Stimulated activated CD4-positive, alpha-beta T cell treated with anti-CD3 and anti-CD28 coated beads, Interleukin-1b, Interleukin-23, amount 100 ng/mL, for 4 hours (primary cell): ENCODE data around the gene FETUB.
"Not testable (repeated sequence)": the region's sequence is repeated elsewhere in the genome, so short reads cannot be mapped to it uniquely, and the experiment has no call there.

ENCODE experiments used
- DNase-seq, 2 donors: peaks; one replicate each; pipeline ENCODE4 v3.0.0-alpha.2; 2020; ENCODE audit warnings: low read depth in 2 of 2

The FETUB gene

DNA sequence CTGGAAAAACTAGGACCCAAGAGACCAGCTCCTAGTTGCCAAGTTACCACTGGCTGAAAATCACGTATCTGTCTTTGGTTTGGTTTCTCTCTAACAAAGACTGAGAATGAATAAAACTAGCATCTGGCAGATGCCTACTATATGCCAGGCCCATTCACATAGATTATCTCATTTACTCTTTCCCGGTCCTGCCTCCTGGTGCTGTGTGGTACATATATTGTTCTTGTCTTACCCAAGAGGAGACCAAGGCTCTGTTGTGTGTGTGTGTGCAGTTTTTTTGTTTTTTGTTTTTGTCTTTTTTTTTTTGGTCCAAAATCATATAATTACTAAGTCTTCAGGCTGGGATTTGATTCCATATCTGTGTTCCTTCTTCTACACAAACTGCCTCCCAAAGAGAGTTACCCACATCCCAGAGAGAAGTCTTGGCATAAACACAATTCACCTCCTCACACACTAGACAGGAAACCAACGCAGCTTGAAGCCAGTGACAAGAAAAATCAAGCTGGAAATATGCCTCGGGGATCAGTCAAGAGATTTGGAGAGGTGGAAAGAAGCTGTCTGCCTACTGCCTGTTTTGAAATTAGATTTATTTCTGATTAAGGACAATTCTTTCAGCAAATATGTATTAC, 26.4 kb upstream of the FETUB start:
- DNase-seq = no peak

DNA sequence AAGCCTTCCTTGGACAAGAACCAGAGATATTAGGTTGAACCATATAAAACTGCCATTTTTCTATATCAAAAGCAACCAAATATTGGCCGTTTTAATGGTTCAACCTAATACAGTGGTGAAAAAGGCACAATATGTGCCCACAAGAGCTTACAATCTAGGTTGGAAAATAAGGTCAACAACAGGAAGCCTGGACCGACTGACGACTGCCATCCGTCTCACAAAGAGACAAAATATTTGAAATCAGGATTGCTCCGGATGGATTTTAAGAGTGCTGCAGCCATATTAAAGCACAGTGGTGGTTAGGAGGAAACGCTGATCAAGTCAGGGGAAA, 26.0 kb upstream of the FETUB start:
- no peak for DNase-seq

DNA sequence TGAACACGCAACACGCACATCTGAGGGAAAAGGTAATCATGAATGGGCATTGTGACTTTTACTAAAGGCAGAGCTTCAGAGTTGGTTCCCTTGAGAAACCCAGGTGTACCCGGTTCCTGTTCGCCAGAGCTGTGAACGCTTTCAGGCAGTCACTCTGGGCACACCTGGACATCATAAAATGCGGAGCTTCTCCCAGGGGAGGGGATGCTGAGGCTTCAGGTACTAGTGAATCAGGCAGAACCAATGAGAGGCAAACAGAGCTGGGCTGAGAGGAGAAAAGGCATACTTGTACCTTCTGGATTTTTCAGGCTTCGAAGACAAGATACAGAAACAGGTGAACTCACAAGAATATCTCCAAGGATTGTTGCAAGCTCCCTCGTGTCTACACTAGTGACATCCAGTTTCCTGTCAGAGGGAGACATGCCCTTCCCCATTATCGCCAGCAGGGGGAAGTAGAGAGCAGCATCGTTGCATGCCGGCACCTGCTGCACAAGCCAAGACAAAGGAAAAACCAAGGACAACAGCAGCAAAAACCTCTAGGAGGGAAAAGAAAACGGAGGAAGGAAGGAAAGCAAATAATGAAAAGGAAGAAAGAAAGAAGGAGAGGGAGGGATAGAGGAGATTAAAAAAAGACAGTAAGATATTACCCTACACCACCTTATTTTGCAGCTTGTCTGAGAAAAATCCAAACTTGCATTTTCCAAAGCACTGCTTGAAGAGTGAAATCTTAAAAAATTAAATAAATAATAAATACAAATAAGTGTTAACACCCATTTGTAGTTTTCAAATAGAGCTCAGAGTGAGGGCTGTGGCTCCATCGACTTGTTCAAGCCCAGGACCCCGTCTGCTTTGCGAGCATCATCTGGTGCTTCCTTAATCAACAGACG, 25.4 kb upstream of the FETUB start:
- peak; percentile 63 to 73 for DNase-seq

DNA sequence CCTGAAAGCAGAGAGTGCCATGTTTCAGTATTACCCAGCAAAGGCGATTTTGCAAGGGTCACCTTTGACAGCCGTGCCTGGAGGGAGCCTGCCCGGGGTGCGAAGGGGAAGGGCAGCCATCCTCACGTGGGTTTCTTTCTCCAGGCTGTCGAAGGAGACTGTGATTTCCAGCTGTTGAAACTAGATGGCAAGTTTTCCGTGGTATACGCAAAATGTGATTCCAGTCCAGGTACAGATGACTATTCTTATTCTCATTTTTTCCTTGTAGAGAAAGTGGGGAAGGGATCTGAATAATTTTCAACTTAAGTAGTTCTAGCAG, 23.9 kb upstream of the FETUB start:
- no peak for DNase-seq

DNA sequence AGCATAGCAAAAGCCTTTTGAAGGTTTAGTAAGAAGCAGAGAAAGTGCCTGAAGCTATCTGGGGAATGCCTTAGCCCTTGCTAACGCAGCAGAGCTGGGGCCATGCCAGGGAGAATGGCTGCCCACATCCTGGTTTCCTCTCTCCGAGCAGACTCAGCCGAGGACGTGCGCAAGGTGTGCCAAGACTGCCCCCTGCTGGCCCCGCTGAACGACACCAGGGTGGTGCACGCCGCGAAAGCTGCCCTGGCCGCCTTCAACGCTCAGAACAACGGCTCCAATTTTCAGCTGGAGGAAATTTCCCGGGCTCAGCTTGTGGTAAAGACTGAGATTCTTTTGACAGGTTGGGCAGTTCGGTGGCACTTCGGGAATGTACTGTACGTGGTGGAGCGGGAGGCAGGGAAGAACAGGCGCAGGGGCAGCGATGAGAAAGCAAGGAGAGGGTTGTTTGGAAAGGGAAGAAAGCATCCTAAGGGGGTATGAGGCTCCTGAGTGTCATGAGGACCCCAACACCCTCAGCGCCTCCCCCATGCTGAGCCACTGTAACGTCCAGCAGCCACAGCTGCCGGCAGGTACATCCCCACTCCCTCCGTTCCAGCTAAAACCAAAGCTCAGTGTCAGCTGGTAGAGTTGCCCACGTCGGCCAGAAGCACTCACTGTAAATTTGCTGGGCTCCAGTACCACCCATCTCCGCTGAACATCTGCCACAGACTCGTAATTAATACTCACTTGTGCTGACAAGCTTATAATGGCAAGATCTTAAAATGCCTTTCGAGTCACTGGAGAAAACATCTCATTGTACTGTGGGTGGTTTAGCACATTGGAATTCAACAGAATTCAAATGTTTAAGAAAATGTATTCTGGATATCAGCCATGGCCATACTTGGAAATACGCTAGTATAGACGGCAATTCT, 22.9 kb upstream of the FETUB start:
- DNase-seq = peak; percentile 77

DNA sequence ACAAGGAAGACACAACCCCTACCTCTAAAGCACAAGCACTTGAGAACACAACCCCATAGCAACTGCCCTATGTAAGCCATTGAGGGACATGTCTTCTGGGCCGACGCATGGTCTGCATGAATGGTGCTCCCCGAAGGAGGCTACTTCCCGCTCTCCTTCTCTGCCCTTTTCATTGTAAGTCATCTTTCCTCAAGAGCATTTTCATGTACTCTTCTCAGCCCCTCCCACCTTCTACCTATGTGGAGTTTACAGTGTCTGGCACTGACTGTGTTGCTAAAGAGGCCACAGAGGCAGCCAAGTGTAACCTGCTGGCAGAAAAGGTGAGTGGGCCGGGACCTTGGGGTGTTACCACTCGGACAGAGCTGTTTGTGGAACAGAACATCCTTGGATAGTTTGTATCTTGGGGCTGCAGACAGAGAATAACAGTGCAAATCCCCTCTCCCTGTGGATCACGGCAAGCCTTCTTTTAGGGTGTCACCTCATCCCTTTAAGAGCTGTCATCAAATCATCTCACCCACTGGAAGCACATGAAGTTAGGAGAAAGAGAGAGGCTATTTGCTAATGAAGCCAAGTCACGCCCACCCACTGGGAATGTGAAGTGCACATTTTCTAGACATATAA, 21.8 kb upstream of the FETUB start:
- no peak for DNase-seq

DNA sequence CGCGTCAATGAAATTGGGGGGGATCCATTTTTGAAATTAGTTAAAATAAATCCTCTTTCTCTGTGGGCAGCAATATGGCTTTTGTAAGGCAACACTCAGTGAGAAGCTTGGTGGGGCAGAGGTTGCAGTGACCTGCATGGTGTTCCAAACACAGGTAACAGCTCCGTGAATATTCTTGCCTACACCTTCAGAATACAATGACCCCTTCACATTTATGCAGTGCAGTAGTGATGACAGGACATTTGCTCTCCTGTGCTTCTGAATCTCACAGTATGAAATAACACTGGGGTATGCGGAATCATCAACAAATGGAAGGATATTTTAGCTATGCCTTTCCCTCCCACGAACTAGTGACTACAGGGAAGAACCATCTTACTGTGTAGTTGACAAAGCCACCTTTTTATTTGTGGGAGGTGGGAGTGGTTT, 20.4 kb upstream of the FETUB start:
- DNase-seq = no peak

DNA sequence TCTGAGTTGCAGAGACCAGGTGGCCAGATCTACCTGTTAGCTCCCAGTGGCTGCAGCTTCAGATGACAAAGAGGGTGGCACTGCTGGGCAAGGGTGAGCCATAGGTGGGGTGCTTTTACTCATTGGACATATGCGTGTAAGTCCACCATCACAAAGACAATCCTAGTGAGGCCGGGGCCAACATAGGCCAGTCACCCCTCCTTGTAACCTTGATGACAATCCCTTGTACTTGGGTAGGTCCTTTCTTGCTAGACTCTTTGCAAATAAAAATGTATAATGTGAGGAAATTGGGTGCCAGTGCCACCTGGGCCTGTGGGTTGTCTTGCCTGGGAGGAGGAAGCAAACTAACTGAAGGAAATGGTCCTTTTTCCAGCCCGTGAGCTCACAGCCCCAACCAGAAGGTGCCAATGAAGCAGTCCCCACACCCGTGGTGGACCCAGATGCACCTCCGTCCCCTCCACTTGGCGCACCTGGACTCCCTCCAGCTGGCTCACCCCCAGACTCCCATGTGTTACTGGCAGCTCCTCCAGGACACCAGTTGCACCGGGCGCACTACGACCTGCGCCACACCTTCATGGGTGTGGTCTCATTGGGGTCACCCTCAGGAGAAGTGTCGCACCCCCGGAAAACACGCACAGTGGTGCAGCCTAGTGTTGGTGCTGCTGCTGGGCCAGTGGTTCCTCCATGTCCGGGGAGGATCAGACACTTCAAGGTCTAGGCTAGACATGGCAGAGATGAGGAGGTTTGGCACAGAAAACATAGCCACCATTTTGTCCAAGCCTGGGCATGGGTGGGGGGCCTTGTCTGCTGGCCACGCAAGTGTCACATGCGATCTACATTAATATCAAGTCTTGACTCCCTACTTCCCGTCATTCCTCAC, 19.7 kb upstream of the FETUB start:
- DNase-seq = no peak

DNA sequence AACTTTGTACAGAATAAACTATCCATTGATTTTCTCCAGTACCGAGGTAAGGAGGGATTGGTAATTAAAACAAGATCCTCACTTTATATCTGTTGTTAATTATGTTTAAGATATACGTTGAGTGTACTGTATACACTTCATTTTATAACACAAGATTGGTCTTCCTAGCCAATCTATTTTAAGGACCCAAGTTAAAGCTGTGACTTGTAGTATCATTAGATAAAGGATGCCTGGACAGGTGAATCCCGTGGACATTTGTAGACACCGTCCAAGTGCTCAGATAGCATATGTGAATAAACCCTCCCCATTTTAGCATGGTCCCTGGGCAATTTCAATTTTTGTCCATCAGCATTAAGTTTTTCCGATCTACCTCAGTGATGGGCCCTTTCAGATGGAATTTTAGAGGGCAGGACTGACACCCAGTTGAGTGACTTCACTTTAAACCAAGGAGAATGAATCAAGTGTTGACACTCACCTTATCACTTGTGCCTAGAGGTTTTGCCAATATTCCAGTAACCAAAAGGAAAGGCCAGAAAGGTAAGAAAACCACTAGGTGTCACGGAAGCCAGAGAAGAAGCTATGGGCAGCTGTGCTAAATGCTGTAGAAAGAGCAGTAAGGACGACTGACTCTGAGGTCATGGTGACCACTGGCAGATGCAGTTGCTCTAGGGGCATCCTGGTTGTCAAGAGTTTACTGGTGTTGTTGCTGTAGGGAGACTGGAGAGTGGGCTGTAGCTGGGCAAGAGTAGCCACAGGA, 18.1 kb upstream of the FETUB start:
- no peak for DNase-seq

DNA sequence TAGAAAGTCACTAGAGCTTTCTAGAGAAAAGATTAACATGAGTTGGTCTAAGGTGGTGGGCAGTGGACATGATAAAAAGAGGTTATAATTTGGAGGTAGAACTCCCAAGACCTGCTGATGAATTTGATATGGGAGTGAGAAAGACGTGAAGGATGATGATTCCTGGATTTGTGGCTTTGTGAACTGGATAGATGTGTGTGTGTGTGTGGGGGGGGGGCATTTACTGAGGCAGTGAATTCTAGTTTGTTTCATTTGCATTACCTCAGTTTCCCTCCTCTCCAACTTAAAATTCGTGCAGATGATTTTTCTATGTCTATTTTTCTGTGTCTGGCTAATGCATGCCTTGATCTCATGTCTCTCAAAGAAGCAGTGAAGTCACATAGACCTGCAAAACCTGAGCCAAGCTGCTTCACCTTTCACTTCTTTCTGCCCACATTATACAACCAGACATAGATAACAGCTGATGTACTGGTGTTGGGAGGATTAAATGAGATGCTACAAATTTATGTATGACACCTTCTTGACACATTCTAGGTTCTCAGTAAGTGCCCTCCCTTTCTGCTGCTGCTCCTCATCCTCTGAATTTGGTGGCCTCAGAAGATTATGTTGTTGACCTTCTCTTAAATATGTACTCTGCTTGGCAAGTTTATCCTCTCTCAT, 17.4 kb upstream of the FETUB start:
- no peak for DNase-seq

DNA sequence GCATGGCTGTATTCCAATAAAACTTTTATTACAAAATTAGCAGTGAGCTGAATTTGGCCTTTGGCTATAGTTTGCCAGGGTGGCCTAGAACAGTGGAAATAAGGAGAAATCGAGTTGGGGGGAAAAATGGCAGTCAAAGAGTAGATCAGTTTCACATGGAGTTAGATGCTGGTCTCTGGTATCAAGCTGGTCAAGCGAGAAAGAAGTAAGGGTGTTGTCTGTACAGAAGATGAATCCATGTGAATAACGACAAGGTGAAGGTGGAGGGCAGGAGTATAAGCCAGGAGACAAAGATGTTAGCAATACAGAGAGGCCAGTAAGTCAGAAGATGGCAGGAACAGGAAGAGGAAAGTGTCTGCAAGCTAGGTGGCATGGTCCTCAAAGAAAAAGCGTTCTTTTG, 15.6 kb upstream of the FETUB start:
- DNase-seq = no peak

DNA sequence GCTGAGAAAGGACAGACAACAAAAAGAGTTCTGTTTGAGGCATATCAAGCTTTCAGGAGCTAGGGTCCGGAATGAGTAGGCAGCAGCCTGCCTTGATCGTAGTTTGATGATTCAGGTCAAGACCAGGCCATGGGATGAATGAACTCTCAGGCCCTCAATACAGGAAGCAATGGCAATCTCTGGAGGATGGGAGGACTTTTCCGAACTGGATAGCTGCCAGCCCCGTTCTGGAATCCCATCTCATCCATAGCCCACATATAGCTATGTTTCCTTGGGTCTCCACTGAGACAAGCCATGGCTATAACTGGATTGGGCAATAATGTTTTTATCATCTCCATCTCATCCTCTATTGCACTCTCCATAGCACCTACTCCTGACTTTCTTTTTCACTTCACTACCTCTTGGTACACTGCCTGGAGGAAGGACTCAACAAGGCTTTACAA, 14.6 kb upstream of the FETUB start:
- DNase-seq = no peak

DNA sequence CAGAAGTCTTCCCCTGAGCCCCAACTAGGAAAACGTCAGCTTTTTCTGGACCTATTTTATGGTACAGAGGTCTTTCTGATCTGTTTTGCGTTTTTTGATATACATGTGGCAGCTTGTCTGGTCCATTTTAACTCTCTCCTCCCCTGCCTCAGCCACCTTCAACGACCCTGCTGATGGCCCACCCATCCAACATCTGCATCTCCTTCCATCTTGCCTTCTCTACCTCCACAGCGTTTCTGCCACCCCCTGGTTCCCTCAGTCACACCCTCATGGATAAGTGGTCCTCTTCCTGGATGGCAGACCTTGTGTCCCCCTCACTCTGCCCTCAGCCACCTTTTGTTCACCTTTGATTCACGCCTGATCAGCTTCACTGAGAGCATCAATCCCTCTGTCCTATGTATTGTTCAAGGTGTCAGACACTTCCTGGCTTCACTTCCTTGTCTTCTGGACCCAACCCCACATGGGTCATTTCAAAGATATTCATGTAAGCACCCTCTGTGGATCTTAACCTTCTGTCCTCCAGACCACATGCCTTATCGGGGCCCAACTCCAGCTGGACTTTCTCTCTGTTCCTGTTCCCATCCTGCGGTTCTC, 13.8 kb upstream of the FETUB start:
- no peak for DNase-seq

DNA sequence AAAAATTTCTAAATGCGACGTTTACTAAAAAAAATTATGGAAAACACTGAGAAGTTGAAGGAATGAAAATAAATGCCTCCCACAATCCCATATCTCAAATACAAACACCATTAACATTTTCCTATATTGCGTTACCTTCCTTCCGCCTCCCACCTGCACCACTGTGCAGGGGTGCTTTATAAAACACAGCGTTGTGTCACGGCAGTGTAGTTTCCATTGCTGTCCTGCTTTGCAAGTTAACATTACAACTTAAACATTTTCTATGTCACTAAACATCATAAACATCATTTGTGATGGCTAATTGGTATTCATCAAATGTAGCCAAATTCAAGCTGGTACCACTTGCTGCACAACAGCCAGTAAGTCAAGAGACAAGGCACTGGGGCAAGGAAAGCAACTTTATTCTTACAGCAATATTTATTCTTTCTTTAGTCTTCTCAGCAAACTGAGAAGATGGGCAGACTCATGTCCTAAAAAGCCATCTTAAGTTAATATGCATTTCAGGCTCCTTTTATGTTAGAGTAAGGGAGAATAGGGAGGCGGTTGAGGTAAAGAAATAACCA, 12.3 kb upstream of the FETUB start:
- DNase-seq = no peak

DNA sequence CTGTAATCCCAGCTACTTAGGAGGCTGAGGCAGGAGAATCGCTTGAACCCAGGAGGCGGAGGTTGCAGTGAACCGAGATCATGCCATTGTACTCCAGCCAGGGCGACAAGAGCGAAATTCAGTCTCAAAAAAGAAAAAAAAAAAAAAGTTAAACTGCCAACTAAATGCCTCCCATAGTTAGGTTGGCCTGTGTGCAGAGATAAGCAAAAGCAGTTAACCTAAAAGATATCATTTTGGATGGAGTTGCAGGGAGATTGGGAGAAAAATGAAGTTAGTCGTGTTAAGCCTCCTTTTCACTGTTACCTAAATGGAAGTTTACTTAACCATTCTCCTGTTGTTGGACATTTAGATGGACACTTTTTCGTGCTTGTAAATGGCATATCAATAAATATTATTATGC, 11.4 kb upstream of the FETUB start:
- DNase-seq = no peak

DNA sequence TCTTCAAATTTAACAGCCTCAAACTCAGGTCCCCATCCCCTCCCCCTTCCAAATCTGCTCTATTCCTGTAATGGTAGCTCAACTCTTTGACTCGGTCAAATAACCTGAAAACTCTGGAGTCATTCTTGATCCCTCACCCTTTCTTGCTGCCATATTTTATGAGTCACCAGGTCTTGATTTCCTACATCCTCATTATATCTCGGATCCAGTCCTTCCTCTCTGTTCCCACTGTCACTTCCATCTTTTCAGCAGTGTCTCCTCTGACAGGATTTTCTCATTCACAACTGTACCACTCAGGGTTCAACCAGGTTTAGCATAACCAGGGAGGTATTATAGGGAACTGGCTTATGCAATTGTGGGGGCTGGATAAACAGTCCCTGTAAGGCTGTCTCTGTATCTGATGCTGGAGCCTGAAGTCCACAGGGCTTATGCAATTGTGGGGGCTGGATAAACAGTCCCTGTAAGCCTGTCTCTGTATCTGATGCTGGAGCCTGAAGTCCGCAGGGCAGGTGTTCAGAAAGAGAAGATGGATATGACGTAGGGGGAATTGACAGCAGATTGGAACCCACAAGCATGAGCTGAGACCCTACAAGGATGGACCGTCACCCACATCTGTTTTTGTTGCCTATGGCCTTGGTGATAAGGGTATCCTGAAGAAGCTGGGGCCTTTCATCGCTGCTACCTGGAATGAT, 9.1 kb upstream of the FETUB start:
- DNase-seq = no peak

DNA sequence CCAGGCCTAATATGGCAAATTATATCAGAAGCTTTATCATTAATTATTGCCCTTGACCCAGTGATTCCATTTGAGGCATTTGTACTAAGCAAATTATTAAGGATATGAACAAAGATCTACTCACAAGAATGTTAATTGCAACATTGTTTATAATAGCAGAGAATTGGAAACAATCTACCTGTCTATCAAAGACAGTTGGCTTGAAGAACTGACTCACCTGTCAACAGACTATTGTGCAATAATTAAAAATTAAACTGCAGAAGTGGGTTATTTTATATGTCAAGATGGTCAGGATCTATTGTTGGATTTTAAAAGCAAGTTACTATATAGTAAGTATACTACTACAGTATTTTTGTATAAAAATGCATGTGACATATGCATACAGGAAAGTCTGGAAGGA, 6.7 kb upstream of the FETUB start:
- DNase-seq = no peak

DNA sequence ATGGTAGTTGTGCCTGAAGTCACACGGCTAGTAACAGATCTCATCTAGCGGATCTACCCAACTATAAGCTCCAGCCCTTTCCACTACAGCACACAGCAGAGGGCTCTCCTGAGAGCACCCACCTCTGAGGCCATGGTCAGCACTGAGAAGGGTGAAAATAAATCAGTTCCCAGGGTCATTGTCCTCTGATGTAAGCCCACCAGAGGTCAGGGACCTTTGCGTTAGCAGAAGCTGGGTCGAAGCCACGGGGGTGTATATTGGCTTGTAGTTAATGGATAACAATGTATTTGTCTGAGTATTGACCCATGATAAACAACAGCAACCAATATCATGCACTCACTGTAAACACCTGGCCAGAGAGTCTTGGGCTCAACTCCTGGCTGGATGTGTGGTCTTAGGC, 6.0 kb upstream of the FETUB start:
- DNase-seq = not testable (repeated sequence)

DNA sequence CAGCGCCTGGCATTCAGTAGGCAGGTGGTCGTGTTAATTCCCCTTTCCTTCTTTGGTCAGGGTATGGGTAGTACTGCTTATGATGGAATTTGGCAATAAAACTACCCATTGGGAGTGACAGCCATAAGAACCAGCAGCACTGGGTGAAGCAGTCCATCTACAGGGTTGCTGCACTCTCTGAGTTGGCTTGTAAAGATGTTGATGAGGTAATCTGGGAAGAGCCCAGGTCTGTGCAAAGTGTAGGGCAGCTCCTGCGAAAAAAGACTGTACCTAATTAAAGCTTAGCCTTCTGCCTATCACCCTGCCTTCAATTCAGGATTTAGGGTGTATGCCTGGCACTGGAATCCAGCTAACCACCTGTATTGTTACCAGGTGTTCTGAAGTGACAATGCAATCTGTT, 4.7 kb upstream of the FETUB start:
- no peak for DNase-seq
